GM23338 (cell line): ENCODE results near the gene ETV3. TPM values are rescaled to one million over a fixed set of nuclear protein-coding genes. Genes with fewer than 3 reads are reported as not detected.

Experiments
- ATAC-seq: fragments of 200-7000 bp; cut with Tn5 transposase; 3 replicates; pipeline ENCODE4 v1.9.1; 2020
- DNase-seq: peaks from one replicate; pipeline ENCODE4 v3.0.0-alpha.2; 2015; ENCODE audit warnings: low spot score
- H2AFZ ChIP-seq: fragments of 200-600 bp; sonication (generic); 2 replicates; pipeline ENCODE4 v1.8.0; 2016; ENCODE audit warnings: antibody characterized with exemption, mild to moderate bottlenecking, moderate library complexity
- H3F3A ChIP-seq: fragments of 200-600 bp; sonication (generic); replicated peaks from 2 replicates; pipeline ENCODE4 v1.8.0; 2017; ENCODE audit warnings: antibody characterized with exemption, mixed run types, low read depth
- H3K27ac ChIP-seq: fragments of 200-600 bp; sonication (generic); 2 replicates; pipeline ENCODE4 v1.6.1; 2016; ENCODE audit warnings: low read depth
- H3K27me3 ChIP-seq: fragments of 200-600 bp; sonication (generic); 2 replicates; pipeline ENCODE4 v1.8.0; 2016; ENCODE audit warnings: mild to moderate bottlenecking, mixed run types, moderate library complexity; ENCODE audit not compliant: insufficient read depth
- H3K36me3 ChIP-seq: fragments of 200-600 bp; sonication (generic); 2 replicates; pipeline ENCODE4 v1.8.0; 2016; ENCODE audit warnings: mild to moderate bottlenecking; ENCODE audit not compliant: insufficient read depth
- H3K4me1 ChIP-seq: fragments of 200-600 bp; sonication (generic); 2 replicates; pipeline ENCODE4 v1.8.0; 2016; ENCODE audit warnings: mild to moderate bottlenecking, moderate library complexity; ENCODE audit not compliant: insufficient read depth
- H3K4me2 ChIP-seq: fragments of 200-600 bp; sonication (generic); 2 replicates; pipeline ENCODE4 v1.7.1; 2017; ENCODE audit warnings: mixed run types
- H3K4me3 ChIP-seq: fragments of 200-600 bp; sonication (generic); 2 replicates; pipeline ENCODE4 v1.6.1; 2016; ENCODE audit warnings: mixed run types
- H3K79me2 ChIP-seq: fragments of 200-600 bp; sonication (generic); replicated peaks from 2 replicates; pipeline ENCODE4 v1.8.0; 2017; ENCODE audit warnings: mild to moderate bottlenecking; ENCODE audit not compliant: insufficient read depth
- H3K9me2 ChIP-seq: fragments of 200-600 bp; sonication (generic); 2 replicates; pipeline ENCODE4 v1.8.0; 2017; ENCODE audit not compliant: insufficient read depth
- H4K20me1 ChIP-seq: fragments of 200-600 bp; sonication (generic); replicated peaks from 2 replicates; pipeline ENCODE4 v1.8.0; 2017; ENCODE audit warnings: mild to moderate bottlenecking; ENCODE audit not compliant: insufficient read depth
- H3K27ac Mint-ChIP-seq: 2 replicates; pipeline ENCODE4 v1.8.0; 2020; ENCODE audit warnings: inconsistent platforms, mild to moderate bottlenecking, moderate library complexity, mixed read lengths
- H3K27me3 Mint-ChIP-seq: 3 replicates; pipeline ENCODE4 v1.8.0; 2022; ENCODE audit warnings: low read depth, mild to moderate bottlenecking, moderate library complexity, mixed read lengths, inconsistent platforms; ENCODE audit not compliant: insufficient read depth, poor library complexity
- H3K36me3 Mint-ChIP-seq: 3 replicates; pipeline ENCODE4 v1.8.0; 2021; ENCODE audit warnings: low read depth, mild to moderate bottlenecking, inconsistent platforms, moderate library complexity, mixed read lengths
- H3K4me1 Mint-ChIP-seq: 3 replicates; pipeline ENCODE4 v1.8.0; 2020; ENCODE audit warnings: mild to moderate bottlenecking, inconsistent platforms, mixed read lengths
- H3K4me3 Mint-ChIP-seq: 3 replicates; pipeline ENCODE4 v1.8.0; 2021; ENCODE audit warnings: moderate library complexity, mild to moderate bottlenecking, inconsistent platforms, mixed read lengths
- H3K9me3 Mint-ChIP-seq: 3 replicates; pipeline ENCODE4 v1.8.0; 2020; ENCODE audit warnings: moderate library complexity, mild to moderate bottlenecking, inconsistent platforms, mixed read lengths
- CREB1 ChIP-seq: fragments of 250-450 bp; sonication (Bioruptor Pico); IDR thresholded peaks from 2 replicates; pipeline ENCODE4 v1.5.0; 2020; ENCODE audit warnings: low read depth, mild to moderate bottlenecking, moderate library complexity
- ETS1 ChIP-seq: IDR thresholded peaks from 2 replicates; pipeline ENCODE4 v1.6.1; 2016; ENCODE audit warnings: antibody characterized with exemption
- EZH2 ChIP-seq: fragments of 200-600 bp; sonication (generic); IDR thresholded peaks from one replicate; pipeline ENCODE4 v1.8.0; 2017; ENCODE audit warnings: antibody characterized with exemption, mild to moderate bottlenecking, low read depth; ENCODE audit not compliant: unreplicated experiment
- EZH2phosphoT487 ChIP-seq: fragments of 200-600 bp; sonication (generic); IDR thresholded peaks from one replicate; pipeline ENCODE4 v1.8.1; 2018; ENCODE audit warnings: antibody characterized with exemption; ENCODE audit not compliant: unreplicated experiment
- JUNB ChIP-seq: IDR thresholded peaks from one replicate; pipeline ENCODE4 v1.6.1; 2016; ENCODE audit warnings: antibody characterized with exemption; ENCODE audit not compliant: unreplicated experiment
- NANOG ChIP-seq: IDR thresholded peaks from 2 replicates; pipeline ENCODE4 v1.6.1; 2016; ENCODE audit warnings: antibody characterized with exemption, borderline replicate concordance
- POLR2AphosphoS5 ChIP-seq: IDR thresholded peaks from 2 replicates; pipeline ENCODE4 v1.6.1; 2016; ENCODE audit warnings: antibody characterized with exemption, low read depth
- REST ChIP-seq: IDR thresholded peaks from one replicate; pipeline ENCODE4 v1.6.1; 2018; ENCODE audit warnings: antibody characterized with exemption; ENCODE audit not compliant: unreplicated experiment
- STAT1 ChIP-seq: IDR thresholded peaks from one replicate; pipeline ENCODE4 v1.6.1; 2016; ENCODE audit warnings: antibody characterized with exemption; ENCODE audit not compliant: unreplicated experiment
- ZNF114 ChIP-seq: fragments of 250-450 bp; sonication (Bioruptor Pico); IDR thresholded peaks from 2 replicates; pipeline ENCODE4 v1.5.0; 2020; ENCODE audit warnings: mild to moderate bottlenecking, moderate library complexity
- ZNF331 ChIP-seq: fragments of 250-450 bp; sonication (Bioruptor Pico); IDR thresholded peaks from 2 replicates; pipeline ENCODE4 v1.5.0; 2020; ENCODE audit warnings: low read depth, mild to moderate bottlenecking, moderate library complexity
- ZNF462 ChIP-seq: fragments of 250-450 bp; sonication (Bioruptor Pico); IDR thresholded peaks from 2 replicates; pipeline ENCODE4 v1.5.0; 2020; ENCODE audit warnings: mild to moderate bottlenecking, moderate library complexity
- polyA plus RNA-seq: library from polyadenylated mRNA; unstranded; fragments of >200 nt; fragmentation: Nextera tagmentation; extraction: Ambion mirVana; gene quantifications from 2 replicates; pipeline ENCODE4 v1.2.1, GENCODE V29; 2016
- total RNA-seq: library from RNA; depleted of rRNA; stranded (reverse); fragments of >200 nt; shearing (Covaris generic); gene quantifications from 2 replicates; pipeline ENCODE4 v1.2.3, GENCODE V29; 2014

Gene ETV3
- total and polyA plus RNA-seq, 2 experiments from 2014 or later = 8.1 to 19.6 TPM

- no peak for TF ChIP-seq STAT1
- no peak for TF ChIP-seq JUNB
- TF ChIP-seq POLR2AphosphoS5 = no peak
Measured at GRCh38 chr1:157166590-157166989, 28.4 kb upstream of the ETV3 start (continued).

- peak overlapping the region; percentile 94 for H2AFZ ChIP-seq
- H3K4me3 ChIP-seq = peak overlapping the region; percentile 39
- H3K9me2 ChIP-seq = no peaks in the 10 kb centered on the region; the same call in 1 of the 2 replicates
- ATAC-seq = peak; percentile 75
- H3K4me1 ChIP-seq = peaks cover 23% of the 10 kb centered on the region
- peak; percentile 93 for DNase-seq
- H3K4me2 ChIP-seq = peak overlapping the region; percentile 71
- Mint-ChIP-seq H3K9me3 (no peaks in the 10 kb centered on the region), H3K27ac (peak overlapping the region; percentile 93), H3K4me3 (peak overlapping the region; percentile 57), H3K27me3 (peaks cover 19% of the 10 kb centered on the region), H3K36me3 (no peaks in the 10 kb centered on the region), H3K4me1 (peaks cover 44% of the 10 kb centered on the region)
- 0 out of 2 replicates have a peak, but pooled peaks cover 10% of the 10 kb centered on the region for H3F3A ChIP-seq
- no peaks in the 10 kb centered on the region for H4K20me1 ChIP-seq
- no peaks in the 10 kb centered on the region for H3K36me3 ChIP-seq
- no peaks in the 10 kb centered on the region for H3K79me2 ChIP-seq
- peak overlapping the region; percentile 89 for H3K27ac ChIP-seq
- H3K27me3 ChIP-seq = no peaks in the 10 kb centered on the region
- TF ChIP-seq ZNF331 (CRISPR knock-in tag) (no peak), NANOG (no peak), ZNF114 (CRISPR knock-in tag) (no peak), STAT1 (no peak), JUNB (no peak), EZH2phosphoT487 (no peak), CREB1 (no peak), ETS1 (no peak), ZNF462 (CRISPR knock-in tag) (peak; percentile 17; the same call in 1 of the 2 replicates), EZH2 (no peak), POLR2AphosphoS5 (peak; percentile 19; the same call in 1 of the 2 replicates), REST (no peak)
Measured at GRCh38 chr1:157163273-157164127, 25.3 kb upstream of the ETV3 start.
